ENCODE data around the gene CCDC34.

The CCDC34 gene

DNA sequence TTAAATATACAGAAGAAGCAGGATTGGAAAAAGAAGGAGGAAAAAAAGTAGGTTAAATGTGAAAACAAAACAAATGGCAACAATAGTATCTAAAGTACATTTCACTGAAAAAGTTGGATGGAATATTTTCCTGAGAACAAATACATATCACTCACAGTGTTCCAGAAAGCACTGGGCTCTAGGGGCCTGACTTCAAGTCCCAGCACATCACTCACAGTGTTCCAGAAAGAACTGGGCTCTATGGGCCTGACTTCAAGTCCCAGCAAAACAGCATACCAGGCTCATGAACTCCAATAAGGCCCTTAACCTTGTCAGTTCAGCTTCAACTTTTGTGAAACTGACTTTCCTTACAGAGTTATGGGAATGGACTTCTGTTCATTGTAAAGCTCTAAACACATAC lies 46.0 kb upstream of the CCDC34 start:
- no peak overlapping the region for H4K8ac ChIP-seq (ENCODE audit: low read depth, low read length)
- no peak overlapping the region for H3K4me2 ChIP-seq (ENCODE audit: low read length)
- H3K27ac ChIP-seq (ENCODE audit: low read depth, low read length), result no peak overlapping the region
- H3K4me3 ChIP-seq (ENCODE audit: low read length), result no peak overlapping the region
- H3K4me1 ChIP-seq (ENCODE audit: control insufficient read depth, low read depth, low read length), result no peaks in the 10 kb centered on the region
- no peak overlapping the region for H2BK120ac ChIP-seq (ENCODE audit: low read depth, low read length)
- no peak overlapping the region for H2BK15ac ChIP-seq (replicated peaks; ENCODE audit: low read depth)
- peaks cover 4% of the 10 kb centered on the region for H3K79me2 ChIP-seq (ENCODE audit: control insufficient read depth, insufficient read depth, low read length)
- no peak for DNase-seq
- H3K4ac ChIP-seq (ENCODE audit: low read depth, low read length), result no peak overlapping the region
- H3K79me1 ChIP-seq (ENCODE audit: low read length), result peaks cover 6% of the 10 kb centered on the region
- no peaks in the 10 kb centered on the region for H3K27me3 ChIP-seq (ENCODE audit: insufficient read depth, low read length, poor library complexity)
- H3K56ac ChIP-seq (ENCODE audit: low read length), result no peak overlapping the region
- no peak overlapping the region for H3K23ac ChIP-seq (ENCODE audit: low read length)
- H3K18ac ChIP-seq (ENCODE audit: low read length), result no peak overlapping the region
- H2BK5ac ChIP-seq (ENCODE audit: low read length), result no peak overlapping the region
- no peaks in the 10 kb centered on the region for H3K36me3 ChIP-seq (ENCODE audit: control insufficient read depth, insufficient read depth, low read length)
- no peak overlapping the region for H3K9ac ChIP-seq (ENCODE audit: low read length)
- no peak overlapping the region for H4K5ac ChIP-seq (ENCODE audit: low read length)
- H2AK5ac ChIP-seq (ENCODE audit: low read length), result no peak overlapping the region

DNA sequence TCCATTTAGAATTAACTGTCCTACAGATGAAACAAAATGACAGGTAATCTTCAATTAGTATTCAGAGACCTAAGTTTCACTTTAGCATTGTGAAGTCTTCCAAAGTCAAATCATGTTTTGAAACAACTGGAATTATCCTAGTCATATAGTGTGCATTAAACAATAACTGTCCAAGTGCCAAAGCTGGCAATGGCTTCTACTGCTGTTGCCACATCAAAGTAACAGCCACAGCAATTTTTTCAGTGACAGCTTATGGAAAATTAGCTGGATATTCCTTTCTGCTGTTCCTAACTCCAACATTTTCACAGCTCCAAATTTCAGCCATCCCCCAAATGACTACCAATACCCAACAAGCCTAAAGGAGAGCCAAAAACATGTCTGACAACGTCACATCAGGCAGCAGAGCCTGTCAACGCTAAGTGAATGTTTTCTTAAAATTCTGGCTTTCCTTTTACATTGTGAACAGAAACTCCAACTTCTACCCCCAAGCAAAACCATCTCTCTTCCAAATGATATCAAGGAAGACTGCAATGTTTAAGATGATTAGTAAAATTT lies 45.3 kb upstream of the CCDC34 start:
- Histone ChIP-seq H3K27me3 (ENCODE audit: insufficient read depth, low read length, poor library complexity) (no peaks in the 10 kb centered on the region), H2AK5ac (ENCODE audit: low read length) (no peak overlapping the region), H3K4me2 (ENCODE audit: low read length) (no peak overlapping the region), H4K5ac (ENCODE audit: low read length) (no peak overlapping the region), H3K23ac (ENCODE audit: low read length) (no peak overlapping the region), H3K36me3 (ENCODE audit: control insufficient read depth, insufficient read depth, low read length) (no peaks in the 10 kb centered on the region), H3K4me3 (ENCODE audit: low read length) (no peak overlapping the region), H4K8ac (ENCODE audit: low read depth, low read length) (no peak overlapping the region), H3K9ac (ENCODE audit: low read length) (no peak overlapping the region), H2BK120ac (ENCODE audit: low read depth, low read length) (no peak overlapping the region), H3K18ac (ENCODE audit: low read length) (no peak overlapping the region), H3K27ac (ENCODE audit: low read depth, low read length) (no peak overlapping the region), H3K4ac (ENCODE audit: low read depth, low read length) (no peak overlapping the region), H2BK15ac (replicated peaks; ENCODE audit: low read depth) (no peak overlapping the region), H3K4me1 (ENCODE audit: control insufficient read depth, low read depth, low read length) (no peaks in the 10 kb centered on the region), H3K56ac (ENCODE audit: low read length) (no peak overlapping the region), H3K79me2 (ENCODE audit: control insufficient read depth, insufficient read depth, low read length) (peaks cover 3% of the 10 kb centered on the region), H3K79me1 (ENCODE audit: low read length) (peaks cover 3% of the 10 kb centered on the region), H2BK5ac (ENCODE audit: low read length) (no peak overlapping the region)
- no CpG with 5 or more reads among the region's 2 CpGs for WGBS (ENCODE audit: extremely low coverage, insufficient coverage, low lambda C conversion rate)
- no peak for DNase-seq

DNA sequence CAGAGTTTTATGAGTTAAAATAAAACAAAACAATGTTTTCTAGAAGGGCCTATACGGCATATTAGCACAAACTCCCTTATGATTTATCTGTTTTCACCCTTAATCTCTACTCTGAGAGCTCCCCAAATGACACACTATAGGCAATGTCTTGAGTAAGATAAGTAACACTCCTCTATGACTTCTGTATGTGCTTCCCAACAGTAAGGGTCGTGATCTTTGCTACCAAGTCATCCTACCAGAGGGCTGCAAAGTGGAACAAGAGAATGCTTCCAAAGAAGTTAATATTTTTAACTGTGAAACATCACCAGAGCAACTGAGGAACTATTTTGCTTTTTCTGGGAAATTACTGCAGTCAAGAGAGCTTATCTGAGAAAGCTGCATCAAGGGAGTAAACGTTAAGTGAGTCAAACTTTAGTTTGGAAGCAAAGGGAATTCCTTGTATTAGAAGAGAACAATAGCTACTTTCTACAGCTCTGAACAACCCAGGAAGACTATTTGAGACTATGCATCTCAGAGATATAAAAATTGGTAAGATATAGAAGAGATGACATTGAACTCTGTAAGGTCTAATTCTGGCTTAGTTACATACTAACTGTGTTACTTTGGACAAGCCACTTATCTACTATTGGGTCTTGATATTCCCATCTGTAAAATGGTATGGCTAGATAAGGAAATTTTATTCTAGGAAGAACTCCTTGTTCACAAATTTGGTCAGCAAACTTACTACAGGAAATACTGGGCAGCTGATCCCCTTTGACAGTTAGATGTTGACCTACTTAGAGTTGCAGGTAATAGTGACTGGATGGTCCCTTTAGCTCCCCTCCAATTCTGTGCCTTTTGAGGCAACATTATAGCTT lies 43.7 kb upstream of the CCDC34 start:
- Histone ChIP-seq H3K79me2 (ENCODE audit: control insufficient read depth, insufficient read depth, low read length) (no peaks in the 10 kb centered on the region), H3K27ac (ENCODE audit: low read depth, low read length) (no peak overlapping the region), H3K4ac (ENCODE audit: low read depth, low read length) (no peak overlapping the region), H3K18ac (ENCODE audit: low read length) (no peak overlapping the region), H3K56ac (ENCODE audit: low read length) (no peak overlapping the region), H2BK5ac (ENCODE audit: low read length) (no peak overlapping the region), H2AK5ac (ENCODE audit: low read length) (no peak overlapping the region), H3K79me1 (ENCODE audit: low read length) (peaks cover 2% of the 10 kb centered on the region), H3K23ac (ENCODE audit: low read length) (no peak overlapping the region), H3K4me3 (ENCODE audit: low read length) (no peak overlapping the region), H4K5ac (ENCODE audit: low read length) (no peak overlapping the region), H3K4me2 (ENCODE audit: low read length) (no peak overlapping the region), H3K27me3 (ENCODE audit: insufficient read depth, low read length, poor library complexity) (no peaks in the 10 kb centered on the region), H2BK120ac (ENCODE audit: low read depth, low read length) (no peak overlapping the region), H2BK15ac (replicated peaks; ENCODE audit: low read depth) (no peak overlapping the region), H3K9ac (ENCODE audit: low read length) (no peak overlapping the region), H3K36me3 (ENCODE audit: control insufficient read depth, insufficient read depth, low read length) (no peaks in the 10 kb centered on the region), H3K4me1 (ENCODE audit: control insufficient read depth, low read depth, low read length) (no peaks in the 10 kb centered on the region), H4K8ac (ENCODE audit: low read depth, low read length) (no peak overlapping the region)
- WGBS (ENCODE audit: extremely low coverage, insufficient coverage, low lambda C conversion rate), result no CpG with 5 or more reads among the region's 3 CpGs
- no peak for DNase-seq

DNA sequence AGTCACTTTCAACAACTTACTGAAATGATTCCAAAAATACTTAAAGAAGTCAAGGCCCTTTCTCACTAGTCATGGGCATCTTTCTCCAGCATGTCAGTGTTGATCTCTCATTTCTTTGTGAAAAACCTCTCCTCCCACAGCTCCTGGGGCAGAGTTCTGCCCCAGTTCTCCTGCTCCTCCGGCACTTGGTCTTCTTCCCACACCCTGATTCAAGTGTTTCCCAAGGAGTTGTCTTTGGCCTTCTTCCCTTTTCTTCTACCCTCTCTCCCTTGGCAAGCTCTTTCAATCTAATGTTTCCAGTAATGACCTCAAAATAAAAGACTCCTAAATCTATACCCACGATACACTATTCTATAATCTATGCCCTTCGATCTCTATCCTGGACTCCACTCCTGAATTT lies 42.1 kb upstream of the CCDC34 start:
- DNase-seq, result no peak
- Histone ChIP-seq H3K36me3 (ENCODE audit: control insufficient read depth, insufficient read depth, low read length) (no peaks in the 10 kb centered on the region), H3K4me1 (ENCODE audit: control insufficient read depth, low read depth, low read length) (no peaks in the 10 kb centered on the region), H3K4me3 (ENCODE audit: low read length) (no peak overlapping the region), H3K56ac (ENCODE audit: low read length) (no peak overlapping the region), H3K18ac (ENCODE audit: low read length) (no peak overlapping the region), H2BK15ac (replicated peaks; ENCODE audit: low read depth) (no peak overlapping the region), H3K27ac (ENCODE audit: low read depth, low read length) (no peak overlapping the region), H3K79me2 (ENCODE audit: control insufficient read depth, insufficient read depth, low read length) (no peaks in the 10 kb centered on the region), H2BK5ac (ENCODE audit: low read length) (no peak overlapping the region), H4K8ac (ENCODE audit: low read depth, low read length) (no peak overlapping the region), H3K4me2 (ENCODE audit: low read length) (no peak overlapping the region), H2BK120ac (ENCODE audit: low read depth, low read length) (no peak overlapping the region), H4K5ac (ENCODE audit: low read length) (no peak overlapping the region), H3K23ac (ENCODE audit: low read length) (no peak overlapping the region), H3K4ac (ENCODE audit: low read depth, low read length) (no peak overlapping the region), H3K79me1 (ENCODE audit: low read length) (peaks cover 2% of the 10 kb centered on the region), H3K9ac (ENCODE audit: low read length) (no peak overlapping the region), H2AK5ac (ENCODE audit: low read length) (no peak overlapping the region), H3K27me3 (ENCODE audit: insufficient read depth, low read length, poor library complexity) (no peaks in the 10 kb centered on the region)
- WGBS (ENCODE audit: extremely low coverage, insufficient coverage, low lambda C conversion rate), result no CpG with 5 or more reads among the region's 3 CpGs

DNA sequence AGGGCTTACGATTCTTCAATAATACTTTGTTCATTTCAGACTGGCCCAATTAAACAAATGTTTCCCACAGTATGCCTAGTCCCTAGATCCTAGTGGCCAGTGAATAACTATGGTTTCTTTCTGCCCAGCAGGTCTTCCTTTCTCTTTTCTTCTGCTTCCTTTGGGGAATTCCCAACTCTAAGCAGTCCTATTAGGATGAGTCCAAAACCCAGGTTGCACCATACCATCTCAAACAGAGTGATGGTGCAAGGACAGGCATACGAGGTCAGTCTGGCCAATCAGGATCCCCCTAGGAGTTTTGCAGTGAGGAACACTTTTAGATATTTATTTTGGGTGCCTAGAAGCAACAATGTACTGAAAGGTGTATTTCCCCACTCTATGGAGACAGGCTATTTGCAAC lies 41.4 kb upstream of the CCDC34 start:
- no peak overlapping the region for H3K9ac ChIP-seq (ENCODE audit: low read length)
- H3K56ac ChIP-seq (ENCODE audit: low read length), result no peak overlapping the region
- H3K27ac ChIP-seq (ENCODE audit: low read depth, low read length), result no peak overlapping the region
- no peak overlapping the region for H3K4ac ChIP-seq (ENCODE audit: low read depth, low read length)
- DNase-seq, result no peak
- no peak overlapping the region for H3K4me2 ChIP-seq (ENCODE audit: low read length)
- no peak overlapping the region for H2BK120ac ChIP-seq (ENCODE audit: low read depth, low read length)
- H4K5ac ChIP-seq (ENCODE audit: low read length), result no peak overlapping the region
- no peaks in the 10 kb centered on the region for H3K79me2 ChIP-seq (ENCODE audit: control insufficient read depth, insufficient read depth, low read length)
- H3K4me3 ChIP-seq (ENCODE audit: low read length), result no peak overlapping the region
- no peak overlapping the region for H2BK5ac ChIP-seq (ENCODE audit: low read length)
- H3K23ac ChIP-seq (ENCODE audit: low read length), result no peak overlapping the region
- no peaks in the 10 kb centered on the region for H3K36me3 ChIP-seq (ENCODE audit: control insufficient read depth, insufficient read depth, low read length)
- H2BK15ac ChIP-seq (replicated peaks; ENCODE audit: low read depth), result no peak overlapping the region
- WGBS (ENCODE audit: extremely low coverage, insufficient coverage, low lambda C conversion rate), result no CpG with 5 or more reads among the region's 2 CpGs
- H4K8ac ChIP-seq (ENCODE audit: low read depth, low read length), result no peak overlapping the region
- H3K4me1 ChIP-seq (ENCODE audit: control insufficient read depth, low read depth, low read length), result no peaks in the 10 kb centered on the region
- H3K18ac ChIP-seq (ENCODE audit: low read length), result no peak overlapping the region
- H3K79me1 ChIP-seq (ENCODE audit: low read length), result peaks cover 2% of the 10 kb centered on the region
- H3K27me3 ChIP-seq (ENCODE audit: insufficient read depth, low read length, poor library complexity), result no peaks in the 10 kb centered on the region
- H2AK5ac ChIP-seq (ENCODE audit: low read length), result no peak overlapping the region

DNA sequence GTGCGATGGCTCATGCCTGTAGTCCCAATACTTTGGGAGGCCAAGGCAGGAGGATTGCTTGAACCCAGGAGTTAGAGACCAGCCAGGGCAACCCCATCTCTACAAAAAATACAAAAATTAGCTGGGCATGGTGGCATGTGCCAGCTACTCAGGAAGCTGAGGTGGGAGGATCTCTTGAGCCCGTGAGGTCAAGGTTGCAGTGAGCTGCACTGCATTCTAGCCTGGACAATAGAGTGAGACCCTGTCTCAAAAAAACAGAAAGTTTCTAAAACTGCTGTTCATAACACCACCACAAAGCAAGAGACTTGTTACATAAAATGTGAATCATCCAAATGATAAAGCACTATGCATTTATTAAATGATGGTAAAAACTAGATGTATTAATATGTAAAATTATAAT lies 40.2 kb upstream of the CCDC34 start:
- H2BK15ac ChIP-seq (replicated peaks; ENCODE audit: low read depth), result no peak overlapping the region
- no peak overlapping the region for H3K23ac ChIP-seq (ENCODE audit: low read length)
- no peak overlapping the region for H3K4me2 ChIP-seq (ENCODE audit: low read length)
- no CpG with 5 or more reads among the region's 2 CpGs for WGBS (ENCODE audit: extremely low coverage, insufficient coverage, low lambda C conversion rate)
- H2AK5ac ChIP-seq (ENCODE audit: low read length), result no peak overlapping the region
- H3K4ac ChIP-seq (ENCODE audit: low read depth, low read length), result no peak overlapping the region
- H2BK5ac ChIP-seq (ENCODE audit: low read length), result no peak overlapping the region
- H2BK120ac ChIP-seq (ENCODE audit: low read depth, low read length), result no peak overlapping the region
- H3K56ac ChIP-seq (ENCODE audit: low read length), result no peak overlapping the region
- no peak overlapping the region for H3K9ac ChIP-seq (ENCODE audit: low read length)
- H3K79me1 ChIP-seq (ENCODE audit: low read length), result peaks cover 2% of the 10 kb centered on the region
- H3K4me3 ChIP-seq (ENCODE audit: low read length), result no peak overlapping the region
- no peak overlapping the region for H4K8ac ChIP-seq (ENCODE audit: low read depth, low read length)
- H3K79me2 ChIP-seq (ENCODE audit: control insufficient read depth, insufficient read depth, low read length), result no peaks in the 10 kb centered on the region
- H3K27me3 ChIP-seq (ENCODE audit: insufficient read depth, low read length, poor library complexity), result no peaks in the 10 kb centered on the region
- H3K36me3 ChIP-seq (ENCODE audit: control insufficient read depth, insufficient read depth, low read length), result no peaks in the 10 kb centered on the region
- no peaks in the 10 kb centered on the region for H3K4me1 ChIP-seq (ENCODE audit: control insufficient read depth, low read depth, low read length)
- H4K5ac ChIP-seq (ENCODE audit: low read length), result no peak overlapping the region
- H3K27ac ChIP-seq (ENCODE audit: low read depth, low read length), result no peak overlapping the region
- no peak for DNase-seq
- no peak overlapping the region for H3K18ac ChIP-seq (ENCODE audit: low read length)

All from mesendoderm (in vitro differentiated cells).